H1 (cell line): ENCODE data around the gene CNIH1. TPM values are rescaled to one million over a fixed set of nuclear protein-coding genes. Genes with fewer than 3 reads are reported as not detected.

Experiments
- CTCF ChIA-PET: fragments of 300-600 bp; sonication (Branson Sonifier 250); formaldehyde crosslinking; loops from one replicate; lab custom pipeline; 2021; ENCODE audit not compliant: partially characterized antibody; lab: Charles Lee
- POLR2A ChIA-PET: fragments of 300-600 bp; sonication (Branson Sonifier 250); formaldehyde crosslinking; loops from one replicate; lab custom pipeline; 2021; ENCODE audit warnings: inconsistent platforms; ENCODE audit not compliant: partially characterized antibody; lab: Charles Lee
- DNase-seq, 2 experiments: peaks; one replicate each; pipeline versions ENCODE4 v3.0.0 to v3.0.0-alpha.2; 2010 to 2022; ENCODE audit warnings: low spot score in 2 of 2, low read depth in 1 of 2, mixed read lengths in 1 of 2
- FAIRE-seq: peaks from 2 replicates; lab custom pipeline; 2011; peaks lifted over from hg19 to GRCh38; lab: Jason Lieb, UNC
- H2AFZ ChIP-seq: 2 replicates; pipeline ENCODE4 v1.8.1; 2012; ENCODE audit warnings: low read length, inconsistent platforms
- H2AK5ac ChIP-seq: 2 replicates; pipeline ENCODE4 v1.6.1; 2013; ENCODE audit warnings: low read depth, low read length
- H2BK120ac ChIP-seq: replicated peaks from 2 replicates; pipeline ENCODE3; 2013; ENCODE audit warnings: low read depth, low read length, inconsistent platforms
- H2BK12ac ChIP-seq: 2 replicates; pipeline ENCODE4 v1.6.1; 2013; ENCODE audit warnings: low read depth, low read length
- H2BK15ac ChIP-seq: 2 replicates; pipeline ENCODE4 v1.6.1; 2013; ENCODE audit warnings: low read length
- H2BK20ac ChIP-seq: 2 replicates; pipeline ENCODE4 v1.6.1; 2013; ENCODE audit warnings: low read length
- H2BK5ac ChIP-seq: 2 replicates; pipeline ENCODE4 v1.6.1; 2013; ENCODE audit warnings: low read depth, low read length
- H3K14ac ChIP-seq: 2 replicates; pipeline ENCODE4 v1.6.1; 2013; ENCODE audit warnings: inconsistent platforms; ENCODE audit not compliant: insufficient read length
- H3K18ac ChIP-seq: 2 replicates; pipeline ENCODE4 v1.6.1; 2013; ENCODE audit warnings: low read length; ENCODE audit errors: extremely low read depth
- H3K23ac ChIP-seq: 2 replicates; pipeline ENCODE4 v1.6.1; 2013; ENCODE audit warnings: inconsistent platforms; ENCODE audit not compliant: insufficient read length
- H3K23me2 ChIP-seq: 2 replicates; pipeline ENCODE4 v1.6.1; 2013; ENCODE audit warnings: low read depth, low read length
- H3K27ac ChIP-seq: 2 replicates; pipeline ENCODE4 v1.6.1; 2011; ENCODE audit warnings: low read depth, low read length, inconsistent platforms
- H3K27me3 ChIP-seq, 4 experiments: replicated peaks in 1 of 4; 1 replicate in 1 of 4; 2 replicates in 3 of 4; pipeline versions ENCODE4 v1.6.1 to v1.8.1; 2011 to 2013; ENCODE audit warnings: low read length in 3 of 4, mild to moderate bottlenecking in 3 of 4, inconsistent platforms in 2 of 4, mixed read lengths in 2 of 4, moderate library complexity in 1 of 4; ENCODE audit not compliant: control insufficient read depth in 3 of 4, insufficient read depth in 3 of 4; ENCODE audit errors: extremely low read depth in 1 of 4
- H3K36me3 ChIP-seq, 4 experiments: 2 replicates each; pipeline versions ENCODE4 v1.6.1 to v1.8.1; 2011 to 2013; ENCODE audit warnings: mild to moderate bottlenecking in 4 of 4, low read length in 3 of 4, moderate library complexity in 2 of 4, control low read depth in 1 of 4, inconsistent platforms in 1 of 4; ENCODE audit not compliant: insufficient read depth in 4 of 4, control insufficient read depth in 2 of 4
- H3K4ac ChIP-seq: replicated peaks from 2 replicates; pipeline ENCODE3; 2013; ENCODE audit warnings: low read length, low read depth, mixed read lengths, inconsistent platforms; ENCODE audit not compliant: insufficient read length
- H3K4me1 ChIP-seq, 4 experiments: replicated peaks in 1 of 4; 1 replicate in 1 of 4; 2 replicates in 3 of 4; pipeline versions ENCODE4 v1.6.1 to v1.8.1; 2011 to 2013; ENCODE audit warnings: low read length in 3 of 4, inconsistent platforms in 2 of 4, mixed read lengths in 1 of 4; ENCODE audit not compliant: insufficient read depth in 4 of 4, control insufficient read depth in 3 of 4
- H3K4me2 ChIP-seq, 2 experiments: 2 replicates each; pipeline versions ENCODE4 v1.6.1 to v1.8.1; 2011 to 2013; ENCODE audit warnings: low read depth in 2 of 2, low read length in 2 of 2, control low read depth in 1 of 2, inconsistent platforms in 1 of 2, mild to moderate bottlenecking in 1 of 2; ENCODE audit not compliant: insufficient read depth in 1 of 2
- H3K4me3 ChIP-seq, 4 experiments: fragments of 200-600, 300-600 bp in 1 of 4; sonication (generic), shearing (Covaris generic), sonication (Bioruptor Twin) in 1 of 4; 2 replicates each; pipeline versions ENCODE4 v1.5.1 to v1.8.1; 2011 to 2016; ENCODE audit warnings: low read length in 4 of 4, low read depth in 3 of 4, control low read depth in 2 of 4, inconsistent platforms in 2 of 4, mild to moderate bottlenecking in 2 of 4, mixed read lengths in 1 of 4, moderate library complexity in 1 of 4; ENCODE audit not compliant: insufficient read depth in 2 of 4; ENCODE audit errors: extremely low read depth in 1 of 4
- H3K56ac ChIP-seq: replicated peaks from 2 replicates; pipeline ENCODE3; 2013; ENCODE audit warnings: low read depth, mild to moderate bottlenecking, mixed read lengths, low read length, inconsistent platforms; ENCODE audit not compliant: insufficient read length
- H3K79me1 ChIP-seq: 2 replicates; pipeline ENCODE4 v1.6.1; 2013; ENCODE audit warnings: low read depth, low read length, control low read depth
- H3K79me2 ChIP-seq, 2 experiments: 2 replicates each; pipeline versions ENCODE4 v1.6.1 to v1.8.1; 2012 to 2013; ENCODE audit warnings: low read length in 2 of 2, mild to moderate bottlenecking in 2 of 2, inconsistent platforms in 1 of 2; ENCODE audit not compliant: insufficient read depth in 2 of 2, control insufficient read depth in 1 of 2
- H3K9ac ChIP-seq, 4 experiments: replicated peaks in 1 of 4; 1 replicate in 1 of 4; 2 replicates in 3 of 4; pipeline versions ENCODE4 v1.6.1 to v1.8.1; 2011 to 2013; ENCODE audit warnings: low read depth in 3 of 4, low read length in 3 of 4, control low read depth in 2 of 4, mild to moderate bottlenecking in 2 of 4, moderate library complexity in 2 of 4, inconsistent platforms in 1 of 4; ENCODE audit errors: extremely low read depth in 1 of 4
- H3K9me3 ChIP-seq, 2 experiments: 2 replicates each; pipeline versions ENCODE4 v1.6.1 to v1.8.1; 2012 to 2013; ENCODE audit warnings: mild to moderate bottlenecking in 2 of 2, moderate library complexity in 2 of 2, control low read depth in 1 of 2, inconsistent platforms in 1 of 2, low read depth in 1 of 2, low read length in 1 of 2, mixed read lengths in 1 of 2; ENCODE audit not compliant: insufficient read depth in 2 of 2
- H4K20me1 ChIP-seq, 2 experiments: replicated peaks in 1 of 2; 2 replicates each; pipeline versions ENCODE3 to v1.8.1; 2011 to 2013; ENCODE audit warnings: inconsistent platforms in 2 of 2, low read length in 2 of 2, mild to moderate bottlenecking in 1 of 2; ENCODE audit not compliant: insufficient read depth in 2 of 2, control insufficient read depth in 1 of 2
- H4K5ac ChIP-seq: 2 replicates; pipeline ENCODE4 v1.6.1; 2013; ENCODE audit warnings: low read length, low read depth, mixed read lengths, inconsistent platforms; ENCODE audit not compliant: insufficient read length
- H4K8ac ChIP-seq: 2 replicates; pipeline ENCODE4 v1.8.0; 2013; ENCODE audit warnings: mild to moderate bottlenecking, moderate library complexity, low read length, inconsistent platforms; ENCODE audit not compliant: insufficient read depth; ENCODE audit errors: extremely low read depth
- H4K91ac ChIP-seq: replicated peaks from 2 replicates; pipeline ENCODE3; 2013; ENCODE audit warnings: low read length, mixed read lengths, inconsistent platforms; ENCODE audit not compliant: insufficient read length
- HDAC2 ChIP-seq, 2 experiments: fragments of 300-600 bp in 1 of 2; sonication (generic) in 1 of 2; IDR thresholded peaks; 2 replicates each; pipeline ENCODE4 v1.6.1; 2011 to 2012; ENCODE audit warnings: low read depth in 2 of 2, low read length in 2 of 2, mild to moderate bottlenecking in 2 of 2, moderate library complexity in 2 of 2, borderline replicate concordance in 1 of 2, inconsistent platforms in 1 of 2
- KDM1A ChIP-seq: fragments of 200-600, 300-600 bp; sonication (generic); IDR thresholded peaks from 2 replicates; pipeline ENCODE4 v1.7.1; 2016; ENCODE audit warnings: mild to moderate bottlenecking, low read length, borderline replicate concordance
- KDM5A ChIP-seq: fragments of 200-600 bp; IDR thresholded peaks from 2 replicates; pipeline ENCODE4 v1.7.1; 2012; ENCODE audit warnings: mild to moderate bottlenecking, low read length, inconsistent platforms, mixed read lengths
- POLR2AphosphoS5 ChIP-seq: IDR thresholded peaks from 2 replicates; pipeline ENCODE4 v1.6.1; 2011; ENCODE audit warnings: low read depth, low read length
- RNF2 ChIP-seq: fragments of 200-900, 300-1000 bp; sonication (generic); IDR thresholded peaks from 2 replicates; pipeline ENCODE4 v1.7.1; 2016; ENCODE audit warnings: borderline replicate concordance, low read depth, mild to moderate bottlenecking, antibody characterized with exemption, low read length; ENCODE audit not compliant: poor library complexity, severe bottlenecking; ENCODE audit errors: missing control alignments
- SAP30 ChIP-seq: fragments of 300-600 bp; sonication (generic); IDR thresholded peaks from 2 replicates; pipeline ENCODE4 v1.7.1; 2012; ENCODE audit warnings: low read length, moderate library complexity, mild to moderate bottlenecking, inconsistent platforms; ENCODE audit not compliant: insufficient read depth, insufficient replicate concordance
- SRF ChIP-seq: IDR thresholded peaks from 2 replicates; pipeline ENCODE4 v1.6.1; 2011; ENCODE audit warnings: mild to moderate bottlenecking, low read depth, low read length, moderate library complexity
- TBP ChIP-seq: IDR thresholded peaks from 2 replicates; pipeline ENCODE4 v1.6.1; 2011; ENCODE audit warnings: low read depth, low read length, improper control_type of control experiment
- YY1 ChIP-seq: IDR thresholded peaks from 2 replicates; pipeline ENCODE4 v1.6.1; 2011; ENCODE audit warnings: low read depth, mild to moderate bottlenecking, low read length
- WGBS, 2 experiments: shearing (Covaris generic) in 1 of 2; methylation state at CpG; one replicate each; pipeline versions ENCODE4 v1.1.6 to v1.1.7; 2013 to 2015; ENCODE audit warnings: low lambda C conversion rate in 2 of 2, mixed read lengths in 2 of 2, inconsistent platforms in 1 of 2, low coverage in 1 of 2, missing lambda C conversion rate in 1 of 2; ENCODE audit not compliant: insufficient replicate concordance in 2 of 2, insufficient coverage in 1 of 2, insufficient read length in 1 of 2; ENCODE audit errors: extremely low coverage in 1 of 2, missing lambda C conversion rate in 1 of 2; 5-methylcytosine and 5-hydroxymethylcytosine counted together
- polyA plus RNA-seq, 7 experiments: library from polyadenylated mRNA; depleted of rRNA in 3 of 7; stranded (reverse) in 5 of 7; unstranded in 2 of 7; fragments of >200 nt in 5 of 7; fragments of 200-250 nt in 2 of 7; gene quantifications; 1 replicate in 5 of 7; 2 replicates in 1 of 7; 4 replicates in 1 of 7; pipeline versions ENCODE4 v1.2.1 to v1.2.3, GENCODE V29; 2011 to 2013; ENCODE audit warnings: missing spikeins in 2 of 7, mixed read lengths in 2 of 7
- total RNA-seq: library from RNA; stranded (reverse); fragmentation: NEBNext Ultra II Directional; extraction: Animal tissue kit (Norgen Biotek cat#: 25700); gene quantifications from 2 replicates; pipeline ENCODE4 v1.2.1, GENCODE V29; 2021
- TF ChIP-seq, protein P1 (sequence below): IDR thresholded peaks from 2 replicates; pipeline ENCODE4 v1.6.1; 2012; ENCODE audit warnings: low read length, inconsistent platforms

Gene CNIH1
- total and polyA plus RNA-seq, 2 of the 8 experiments (the other 6 are each of a cell fraction or from before 2014, with no cell fraction given), result 119 to 333 TPM

DNA sequence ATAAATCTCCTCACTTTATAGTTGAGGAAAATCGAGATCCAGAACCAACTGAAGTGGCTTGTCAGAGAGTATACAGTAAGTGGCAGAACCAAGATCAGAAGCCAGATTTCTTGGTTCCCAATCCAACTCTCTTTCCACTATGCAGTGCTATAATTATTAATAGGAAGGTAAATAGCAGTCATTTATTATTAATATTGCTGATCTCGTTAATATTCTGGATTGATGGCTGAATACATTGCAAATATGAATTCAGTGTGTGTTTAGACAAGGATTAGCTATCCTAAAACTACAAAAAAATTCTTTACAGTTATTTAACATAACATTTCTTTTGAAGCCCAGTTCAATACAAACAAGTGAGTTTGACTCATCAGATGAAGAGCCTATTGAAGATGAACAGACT is 41.6 kb downstream of the CNIH1 start:
- Histone ChIP-seq H2AK5ac (no peak overlapping the region), H3K79me2 (no peaks in the 10 kb centered on the region), H2BK120ac (no peak overlapping the region), H2BK12ac (no peak overlapping the region), H3K79me1 (no peaks in the 10 kb centered on the region; the same call in 1 of the 2 replicates), H3K9me3 (no peaks in the 10 kb centered on the region), H3K4ac (no peak overlapping the region), H4K20me1 (no peaks in the 10 kb centered on the region), H3K56ac (no peak overlapping the region), H4K5ac (no peak overlapping the region), H2BK5ac (no peak overlapping the region), H3K23ac (no peak overlapping the region), H2AFZ (no peak overlapping the region), H2BK20ac (no peak overlapping the region), H3K4me2 (no peak overlapping the region), H2BK15ac (no peak overlapping the region), H3K36me3 (peaks cover 0 to 3% (median 0%) of the 10 kb centered on the region in 4 experiments; a peak in 2 of 8 replicates), H4K8ac (no peak overlapping the region), H3K23me2 (peaks cover 11% of the 10 kb centered on the region; the same call in 1 of the 2 replicates), H3K14ac (no peak overlapping the region), H4K91ac (no peak overlapping the region), H3K27ac (no peak overlapping the region), H3K4me1 (peaks cover 0 to 3% (median 1%) of the 10 kb centered on the region in 4 experiments; a peak in 2 of 7 replicates), H3K9ac (no peak overlapping the region), H3K18ac (no peak overlapping the region), H3K4me3 (no peak overlapping the region), H3K27me3 (peaks cover 0 to 7% (median 3%) of the 10 kb centered on the region in 4 experiments; a peak in 3 of 7 replicates)
- TF ChIP-seq POLR2AphosphoS5, result no peak
- TF ChIP-seq TBP, result no peak
- TF ChIP-seq YY1, result no peak
- no peak for TF ChIP-seq HDAC2 (IDR thresholded peaks at IDR 0.05; ENCODE audit: borderline replicate concordance in 1 of 2, low read depth in 2 of 2, low read length in 2 of 2)
- TF ChIP-seq KDM1A, result no peak
- TF ChIP-seq SAP30, result no peak
- TF ChIP-seq KDM5A, result no peak
- no peak for TF ChIP-seq RNF2
- no peak for TF ChIP-seq SRF
- TF ChIP-seq, protein P1, sequence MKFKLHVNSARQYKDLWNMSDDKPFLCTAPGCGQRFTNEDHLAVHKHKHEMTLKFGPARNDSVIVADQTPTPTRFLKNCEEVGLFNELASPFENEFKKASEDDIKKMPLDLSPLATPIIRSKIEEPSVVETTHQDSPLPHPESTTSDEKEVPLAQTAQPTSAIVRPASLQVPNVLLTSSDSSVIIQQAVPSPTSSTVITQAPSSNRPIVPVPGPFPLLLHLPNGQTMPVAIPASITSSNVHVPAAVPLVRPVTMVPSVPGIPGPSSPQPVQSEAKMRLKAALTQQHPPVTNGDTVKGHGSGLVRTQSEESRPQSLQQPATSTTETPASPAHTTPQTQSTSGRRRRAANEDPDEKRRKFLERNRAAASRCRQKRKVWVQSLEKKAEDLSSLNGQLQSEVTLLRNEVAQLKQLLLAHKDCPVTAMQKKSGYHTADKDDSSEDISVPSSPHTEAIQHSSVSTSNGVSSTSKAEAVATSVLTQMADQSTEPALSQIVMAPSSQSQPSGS, result no peak
- ChIA-PET POLR2A (no interaction called here), CTCF (interaction anchor here (1.1 kb wide), 1 partner anchor 44 kb away, joined by 3 read pairs; no protein-coding TSS in a partner anchor)
- WGBS, 2 experiments, result 84% methylated on average over 2 of the region's 2 CpGs; no CpG with 5 or more reads in 1 of the 2 experiments
- FAIRE-seq (no peak), DNase-seq (no peak)
